HL-60 (cell line): ENCODE results near the gene ZFHX2.

Experiments used
- DNase-seq, 2 experiments: peaks; one replicate each; pipeline ENCODE4 v3.0.0-alpha.2; 2010 to 2020; ENCODE audit warnings: low read depth in 1 of 2, low spot score in 1 of 2
- H3K27ac ChIP-seq: fragments of 250-450 bp; sonication (Bioruptor Pico); replicated peaks from 2 replicates; pipeline ENCODE4 v1.5.1; 2020; ENCODE audit warnings: mild to moderate bottlenecking, moderate library complexity
- H3K27me3 ChIP-seq: fragments of 250-450 bp; sonication (Bioruptor Pico); 2 replicates; pipeline ENCODE4 v1.5.1; 2021; ENCODE audit warnings: mild to moderate bottlenecking, moderate library complexity; ENCODE audit not compliant: insufficient read depth, poor library complexity, severe bottlenecking
- H3K4me3 ChIP-seq: replicated peaks from 2 replicates; pipeline ENCODE4 v1.5.1; 2011; ENCODE audit warnings: mild to moderate bottlenecking, control low read depth, low read length; ENCODE audit not compliant: insufficient read depth
- GABPA ChIP-seq: IDR thresholded peaks from 2 replicates; pipeline ENCODE4 v1.6.1; 2012; ENCODE audit warnings: low read depth
- POLR2AphosphoS5 ChIP-seq: IDR thresholded peaks from 2 replicates; pipeline ENCODE4 v1.6.1; 2012; ENCODE audit warnings: low read depth
- SPI1 ChIP-seq: IDR thresholded peaks from 2 replicates; pipeline ENCODE4 v1.6.1; 2012; ENCODE audit warnings: low read depth, mild to moderate bottlenecking, borderline replicate concordance
- TF ChIP-seq, protein P1 (sequence below): IDR thresholded peaks from 2 replicates; pipeline ENCODE4 v1.6.1; 2012; ENCODE audit warnings: low read depth; ENCODE audit not compliant: insufficient replicate concordance
- TF ChIP-seq, protein P2 (sequence below): IDR thresholded peaks from one replicate; pipeline ENCODE4 v1.5.1; 2011; ENCODE audit warnings: low read length, control low read depth, inconsistent platforms; ENCODE audit not compliant: insufficient read depth

Gene ZFHX2

DNA sequence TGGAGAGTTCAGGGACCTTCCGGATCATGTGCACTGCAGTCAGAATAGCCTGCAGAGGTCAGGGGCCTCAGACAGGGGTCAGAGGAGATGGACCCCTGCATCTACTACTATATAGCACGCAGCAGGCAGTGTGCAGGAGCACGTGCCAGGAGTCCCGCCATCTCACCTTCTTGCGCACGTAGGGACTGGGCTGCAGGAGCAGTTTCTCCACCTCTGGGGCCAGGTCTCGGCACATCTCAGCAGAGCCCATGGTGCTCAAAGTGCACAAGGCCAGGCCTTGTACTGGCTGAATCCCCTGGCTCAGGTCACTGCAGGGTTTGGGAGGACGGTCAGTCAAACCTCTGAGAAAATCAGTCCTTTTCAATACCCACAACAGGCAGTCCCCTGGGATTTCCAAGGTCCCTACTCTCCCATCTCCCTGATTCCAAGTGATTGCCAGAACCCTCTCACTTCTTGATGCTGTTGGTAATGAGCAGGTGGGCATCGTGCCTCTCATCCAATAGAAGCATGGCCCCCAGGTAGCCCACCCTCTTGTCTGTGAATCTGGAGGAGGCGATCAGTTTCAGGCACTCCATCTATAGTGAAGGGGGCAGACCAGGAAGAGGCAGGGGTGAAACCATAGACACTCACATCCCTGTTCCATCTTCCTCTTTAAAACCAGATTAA, 14.7 kb upstream of the ZFHX2 start:
- no peak overlapping the region for H3K27ac ChIP-seq

DNA sequence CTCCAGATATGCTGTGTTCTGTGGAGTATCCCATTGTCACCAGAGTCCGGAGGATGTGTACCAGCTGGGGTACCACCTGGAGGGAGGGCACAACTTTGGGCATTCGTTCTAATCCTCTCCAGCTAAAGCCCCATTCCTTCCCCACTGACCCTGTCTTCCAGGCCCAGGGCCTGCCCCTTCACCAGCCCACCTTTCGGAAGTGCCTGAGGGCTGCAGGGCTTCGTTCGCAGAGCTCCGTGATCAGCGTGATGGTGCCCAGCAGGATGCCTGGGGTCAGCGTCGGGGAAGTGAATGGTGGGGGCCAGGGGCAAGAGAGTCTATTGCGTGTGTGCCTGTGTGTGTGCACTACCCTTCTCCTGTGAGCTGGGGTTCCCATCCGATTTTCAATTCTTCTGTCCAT, 14.1 kb upstream of the ZFHX2 start:
- no peak for DNase-seq
- TF ChIP-seq POLR2AphosphoS5 = no peak
- TF ChIP-seq, protein P1, sequence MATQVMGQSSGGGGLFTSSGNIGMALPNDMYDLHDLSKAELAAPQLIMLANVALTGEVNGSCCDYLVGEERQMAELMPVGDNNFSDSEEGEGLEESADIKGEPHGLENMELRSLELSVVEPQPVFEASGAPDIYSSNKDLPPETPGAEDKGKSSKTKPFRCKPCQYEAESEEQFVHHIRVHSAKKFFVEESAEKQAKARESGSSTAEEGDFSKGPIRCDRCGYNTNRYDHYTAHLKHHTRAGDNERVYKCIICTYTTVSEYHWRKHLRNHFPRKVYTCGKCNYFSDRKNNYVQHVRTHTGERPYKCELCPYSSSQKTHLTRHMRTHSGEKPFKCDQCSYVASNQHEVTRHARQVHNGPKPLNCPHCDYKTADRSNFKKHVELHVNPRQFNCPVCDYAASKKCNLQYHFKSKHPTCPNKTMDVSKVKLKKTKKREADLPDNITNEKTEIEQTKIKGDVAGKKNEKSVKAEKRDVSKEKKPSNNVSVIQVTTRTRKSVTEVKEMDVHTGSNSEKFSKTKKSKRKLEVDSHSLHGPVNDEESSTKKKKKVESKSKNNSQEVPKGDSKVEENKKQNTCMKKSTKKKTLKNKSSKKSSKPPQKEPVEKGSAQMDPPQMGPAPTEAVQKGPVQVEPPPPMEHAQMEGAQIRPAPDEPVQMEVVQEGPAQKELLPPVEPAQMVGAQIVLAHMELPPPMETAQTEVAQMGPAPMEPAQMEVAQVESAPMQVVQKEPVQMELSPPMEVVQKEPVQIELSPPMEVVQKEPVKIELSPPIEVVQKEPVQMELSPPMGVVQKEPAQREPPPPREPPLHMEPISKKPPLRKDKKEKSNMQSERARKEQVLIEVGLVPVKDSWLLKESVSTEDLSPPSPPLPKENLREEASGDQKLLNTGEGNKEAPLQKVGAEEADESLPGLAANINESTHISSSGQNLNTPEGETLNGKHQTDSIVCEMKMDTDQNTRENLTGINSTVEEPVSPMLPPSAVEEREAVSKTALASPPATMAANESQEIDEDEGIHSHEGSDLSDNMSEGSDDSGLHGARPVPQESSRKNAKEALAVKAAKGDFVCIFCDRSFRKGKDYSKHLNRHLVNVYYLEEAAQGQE = no peak
- no peak for TF ChIP-seq SPI1
- TF ChIP-seq, protein P2, sequence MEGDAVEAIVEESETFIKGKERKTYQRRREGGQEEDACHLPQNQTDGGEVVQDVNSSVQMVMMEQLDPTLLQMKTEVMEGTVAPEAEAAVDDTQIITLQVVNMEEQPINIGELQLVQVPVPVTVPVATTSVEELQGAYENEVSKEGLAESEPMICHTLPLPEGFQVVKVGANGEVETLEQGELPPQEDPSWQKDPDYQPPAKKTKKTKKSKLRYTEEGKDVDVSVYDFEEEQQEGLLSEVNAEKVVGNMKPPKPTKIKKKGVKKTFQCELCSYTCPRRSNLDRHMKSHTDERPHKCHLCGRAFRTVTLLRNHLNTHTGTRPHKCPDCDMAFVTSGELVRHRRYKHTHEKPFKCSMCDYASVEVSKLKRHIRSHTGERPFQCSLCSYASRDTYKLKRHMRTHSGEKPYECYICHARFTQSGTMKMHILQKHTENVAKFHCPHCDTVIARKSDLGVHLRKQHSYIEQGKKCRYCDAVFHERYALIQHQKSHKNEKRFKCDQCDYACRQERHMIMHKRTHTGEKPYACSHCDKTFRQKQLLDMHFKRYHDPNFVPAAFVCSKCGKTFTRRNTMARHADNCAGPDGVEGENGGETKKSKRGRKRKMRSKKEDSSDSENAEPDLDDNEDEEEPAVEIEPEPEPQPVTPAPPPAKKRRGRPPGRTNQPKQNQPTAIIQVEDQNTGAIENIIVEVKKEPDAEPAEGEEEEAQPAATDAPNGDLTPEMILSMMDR = no peak
- H3K27ac ChIP-seq = no peak overlapping the region
- H3K4me3 ChIP-seq = no peak overlapping the region
- H3K27me3 ChIP-seq = no peaks in the 10 kb centered on the region

More for the DNA sequence above, 14.7 kb upstream of the ZFHX2 start:
- Histone ChIP-seq H3K4me3 (no peak overlapping the region), H3K27me3 (no peaks in the 10 kb centered on the region)
- TF ChIP-seq, protein P1 = no peak
- TF ChIP-seq POLR2AphosphoS5 = no peak
- no peak for TF ChIP-seq GABPA
- TF ChIP-seq SPI1 = no peak
- TF ChIP-seq, protein P2 = no peak
- DNase-seq = no peak

DNA sequence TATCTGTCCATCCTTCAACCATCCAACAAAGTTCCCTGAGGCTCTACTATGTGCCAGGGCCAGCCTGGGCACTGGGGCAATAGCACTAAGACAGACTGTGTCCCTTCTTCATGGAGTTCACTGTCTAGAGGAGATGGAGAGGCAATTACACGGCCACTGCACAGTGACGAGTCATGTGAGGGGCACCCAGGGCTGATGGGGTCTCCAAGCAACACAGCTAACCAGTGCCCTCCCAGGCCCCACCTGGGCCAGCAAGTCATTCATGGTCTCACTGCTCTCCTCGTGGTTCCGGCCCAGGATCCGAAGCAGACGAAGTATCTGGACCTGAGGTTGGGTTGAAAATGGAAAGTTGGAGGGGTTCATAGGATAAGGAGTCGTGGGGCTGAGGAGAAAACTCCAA, 13.3 kb upstream of the ZFHX2 start:
- TF ChIP-seq GABPA (no peak), POLR2AphosphoS5 (no peak), SPI1 (no peak)
- TF ChIP-seq, protein P1 = no peak
- TF ChIP-seq, protein P2 = no peak

More for the DNA sequence above, 13.3 kb upstream of the ZFHX2 start:
- Histone ChIP-seq H3K27me3 (no peaks in the 10 kb centered on the region), H3K27ac (no peak overlapping the region), H3K4me3 (no peak overlapping the region)
- no peak for DNase-seq
